Measurements from ENCODE around the gene AOC2. TPM values are rescaled to one million over a fixed set of nuclear protein-coding genes. Genes with fewer than 3 reads are reported as not detected.

AOC2 gene
- total RNA-seq, 1 experiment from 2014 or later: not detected

DNA sequence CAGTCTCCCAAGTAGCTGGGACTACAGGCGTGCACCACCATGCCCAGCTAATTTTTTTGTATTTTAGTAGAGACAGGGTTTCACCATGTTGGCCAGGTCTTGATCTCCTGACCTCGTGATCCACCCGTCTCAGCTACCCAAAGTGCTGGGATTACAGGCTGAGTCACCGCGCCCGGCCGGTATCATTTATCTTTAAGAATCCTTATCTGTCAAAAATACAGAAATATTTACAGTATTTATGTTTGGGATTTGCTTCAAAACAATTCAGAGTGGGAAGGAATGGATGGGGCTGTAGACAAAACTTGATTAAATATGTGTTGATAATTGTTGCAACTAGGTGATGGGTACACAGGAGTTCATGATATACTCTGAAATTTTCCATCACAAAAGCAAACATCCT, 23.2 kb upstream of the AOC2 start:
- DNase-seq (ENCODE audit: low read depth): no peak
- in situ Hi-C loops (cut with HindIII; ENCODE audit: low pct_unique_long_range_greater_than_20kb, low sequenced_read_pairs): no loop called here

DNA sequence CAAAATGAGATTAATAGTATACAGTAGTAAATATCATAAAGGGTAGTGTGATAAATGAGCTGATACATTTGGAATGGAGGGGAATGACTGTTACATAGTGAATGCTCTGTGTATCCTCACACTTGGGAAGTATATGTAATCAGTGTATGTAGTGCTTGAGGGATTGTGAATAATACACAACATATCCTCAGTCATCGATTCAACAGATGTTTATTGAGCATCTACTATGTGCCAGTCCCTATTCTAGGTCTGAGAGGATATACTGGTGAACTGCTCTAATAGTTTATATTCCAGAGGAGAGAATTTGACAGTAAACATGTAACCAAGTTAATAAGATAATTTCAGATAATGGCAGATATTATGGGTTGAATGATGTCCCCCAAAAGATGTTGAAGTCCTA, 16.9 kb upstream of the AOC2 start:
- in situ Hi-C loops (cut with HindIII; ENCODE audit: low pct_unique_long_range_greater_than_20kb, low sequenced_read_pairs): no loop called here
- DNase-seq (ENCODE audit: low read depth): no peak

DNA sequence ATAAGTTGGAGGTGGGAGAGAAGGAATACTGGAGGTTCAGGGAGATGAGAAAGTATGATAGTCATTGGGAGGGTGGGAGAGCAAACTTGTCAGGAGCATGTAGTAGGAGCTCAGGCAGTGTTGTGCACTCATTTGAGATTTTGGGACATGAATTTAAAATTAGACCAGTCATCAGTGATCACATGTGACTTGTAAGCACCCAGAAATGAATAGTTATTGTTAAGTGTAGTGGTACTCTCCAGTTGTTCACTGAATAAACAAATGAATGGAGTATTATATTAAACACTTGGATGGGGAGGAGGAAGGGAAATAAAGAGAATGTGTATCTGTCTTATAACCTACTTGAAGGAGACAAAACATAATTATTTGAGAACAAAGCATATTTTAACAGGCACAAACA, 13.4 kb upstream of the AOC2 start:
- DNase-seq (ENCODE audit: low read depth): no peak
- in situ Hi-C loops (cut with HindIII; ENCODE audit: low pct_unique_long_range_greater_than_20kb, low sequenced_read_pairs): no loop called here

DNA sequence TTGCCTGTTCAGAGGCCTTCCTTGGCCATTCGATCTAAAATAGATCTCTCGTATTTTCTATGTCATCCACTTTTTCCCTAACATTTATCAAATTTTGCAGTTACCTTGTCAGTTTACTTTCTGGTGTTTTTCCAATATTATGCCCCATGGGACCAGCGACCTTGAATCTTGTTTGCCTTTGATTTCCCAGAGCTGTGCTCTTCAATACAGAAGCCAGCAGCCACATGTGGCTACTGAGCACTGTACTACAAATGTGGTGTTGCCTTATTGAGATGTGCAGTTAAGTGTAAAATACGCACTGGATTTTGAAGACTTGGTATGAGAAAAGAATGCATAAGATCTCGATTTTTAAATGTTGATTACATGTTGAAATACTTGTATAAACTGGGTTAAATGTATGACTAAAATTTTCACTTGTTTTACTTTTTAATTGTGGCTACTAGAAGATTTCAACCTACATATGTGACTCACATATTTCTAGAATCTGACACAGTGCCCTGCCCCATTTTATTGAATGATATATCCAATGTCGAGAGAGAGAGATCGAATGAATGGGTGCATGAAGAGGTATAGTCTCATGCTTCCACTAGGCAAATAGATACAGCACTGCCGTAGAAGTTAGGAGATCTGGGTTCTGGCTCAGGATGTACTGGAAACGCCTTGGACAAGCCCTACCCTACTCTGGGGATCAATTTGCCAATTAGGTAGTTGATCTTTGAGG, 12.0 kb upstream of the AOC2 start:
- no peak for DNase-seq (ENCODE audit: low read depth)
- in situ Hi-C loops (cut with HindIII; ENCODE audit: low pct_unique_long_range_greater_than_20kb, low sequenced_read_pairs): no loop called here

DNA sequence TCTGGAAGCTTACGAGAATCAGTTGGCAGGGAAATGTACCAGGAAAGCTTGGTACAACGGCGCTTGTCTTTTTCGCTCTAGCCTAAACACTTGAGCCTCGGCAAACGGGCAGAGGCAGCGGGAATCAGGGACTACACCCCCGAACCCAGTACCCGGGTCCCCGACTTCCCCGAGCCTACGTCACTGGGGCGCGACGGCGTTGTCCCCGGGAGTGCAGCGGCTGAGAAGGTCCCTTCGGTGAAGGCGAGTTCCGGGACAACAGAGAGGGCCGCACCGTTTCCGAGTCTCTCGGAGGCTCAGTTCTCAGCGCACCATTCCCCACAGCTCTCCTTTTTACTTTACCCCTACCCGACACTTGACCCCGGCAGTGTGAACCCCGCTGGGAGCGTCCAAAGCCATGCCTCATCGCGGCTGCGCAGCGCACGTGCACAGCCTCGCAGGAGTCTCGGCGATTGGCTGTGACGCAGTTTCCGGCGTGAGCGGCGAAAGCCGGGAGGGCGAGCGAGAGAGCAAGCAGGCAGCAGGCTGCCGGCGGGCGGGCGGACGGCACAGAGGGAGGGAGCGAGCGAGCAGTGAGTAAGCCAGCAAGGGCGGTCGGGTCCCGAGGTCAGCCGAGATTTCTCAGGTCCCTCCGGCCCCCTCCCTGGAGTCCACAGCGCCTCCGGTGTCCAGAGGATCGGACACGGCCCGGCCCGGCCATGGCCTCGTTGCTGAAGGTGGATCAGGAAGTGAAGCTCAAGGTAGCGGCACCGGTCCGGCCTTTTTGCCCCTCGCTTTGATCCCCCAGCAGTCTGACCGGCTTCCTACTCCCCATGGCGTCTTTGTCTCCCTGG, 11.2 kb upstream of the AOC2 start, which contains the start of gene PSME3:
Gene PSME3 (plus strand): TSS at position 464 of the 833 bp plus-strand sequence. CDS start 235 bp downstream, at position 699.
- in situ Hi-C loops (cut with HindIII; ENCODE audit: low pct_unique_long_range_greater_than_20kb, low sequenced_read_pairs): no loop called here
- DNase-seq (ENCODE audit: low read depth): peak; percentile 90

DNA sequence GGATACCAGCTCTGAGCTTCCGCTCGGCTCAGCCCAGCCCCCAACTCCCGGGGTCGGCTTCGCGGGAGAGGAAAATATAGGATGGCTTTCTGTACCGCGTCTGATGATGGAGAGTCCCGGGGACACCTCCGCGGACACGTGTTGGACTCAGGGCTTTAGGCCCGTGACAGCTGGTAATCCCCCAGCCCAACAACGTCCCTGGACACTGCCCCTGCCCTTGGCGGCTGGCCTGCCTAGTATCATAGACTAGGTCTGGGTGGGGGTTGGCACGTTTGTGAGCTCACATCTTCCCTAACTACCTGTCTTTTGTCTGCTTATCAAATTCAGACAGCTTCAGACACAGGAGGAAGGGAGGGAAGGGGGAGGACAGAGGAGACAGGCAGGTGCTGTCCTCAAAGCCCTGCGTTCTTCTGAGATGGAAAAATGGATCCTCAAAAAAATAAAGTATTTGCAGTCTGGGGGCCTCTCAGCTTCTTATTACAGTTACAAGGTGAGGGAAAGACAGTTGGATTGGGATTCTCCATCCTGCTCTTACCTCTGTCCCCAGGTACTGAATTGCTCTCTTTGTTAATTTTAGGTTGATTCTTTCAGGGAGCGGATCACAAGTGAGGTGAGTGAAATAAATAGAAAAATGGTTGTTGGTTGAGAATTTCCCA, 10.5 kb upstream of the AOC2 start:
- DNase-seq (ENCODE audit: low read depth): no peak
- in situ Hi-C loops (cut with HindIII; ENCODE audit: low pct_unique_long_range_greater_than_20kb, low sequenced_read_pairs): no loop called here

DNA sequence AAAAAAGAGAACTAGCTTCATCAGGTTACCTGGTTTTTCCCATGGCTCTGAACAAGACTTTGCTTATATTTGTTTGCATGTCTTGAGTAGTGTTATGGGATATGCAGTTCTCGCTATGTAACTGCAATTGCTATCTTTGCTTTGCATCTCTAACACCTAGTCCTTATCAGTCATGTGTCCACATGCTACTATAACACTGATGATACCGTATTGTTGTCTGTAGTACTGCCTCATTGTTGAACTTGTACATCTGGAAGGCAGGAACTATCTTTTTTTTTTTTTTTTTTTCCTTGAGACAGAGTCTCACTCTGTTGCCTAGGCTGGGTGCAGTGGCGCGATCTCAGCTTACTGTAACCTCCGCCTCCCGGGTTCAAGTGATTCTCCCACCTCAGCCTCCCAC, 8.6 kb upstream of the AOC2 start:
- in situ Hi-C loops (cut with HindIII; ENCODE audit: low pct_unique_long_range_greater_than_20kb, low sequenced_read_pairs): no loop called here
- DNase-seq (ENCODE audit: low read depth): no peak

DNA sequence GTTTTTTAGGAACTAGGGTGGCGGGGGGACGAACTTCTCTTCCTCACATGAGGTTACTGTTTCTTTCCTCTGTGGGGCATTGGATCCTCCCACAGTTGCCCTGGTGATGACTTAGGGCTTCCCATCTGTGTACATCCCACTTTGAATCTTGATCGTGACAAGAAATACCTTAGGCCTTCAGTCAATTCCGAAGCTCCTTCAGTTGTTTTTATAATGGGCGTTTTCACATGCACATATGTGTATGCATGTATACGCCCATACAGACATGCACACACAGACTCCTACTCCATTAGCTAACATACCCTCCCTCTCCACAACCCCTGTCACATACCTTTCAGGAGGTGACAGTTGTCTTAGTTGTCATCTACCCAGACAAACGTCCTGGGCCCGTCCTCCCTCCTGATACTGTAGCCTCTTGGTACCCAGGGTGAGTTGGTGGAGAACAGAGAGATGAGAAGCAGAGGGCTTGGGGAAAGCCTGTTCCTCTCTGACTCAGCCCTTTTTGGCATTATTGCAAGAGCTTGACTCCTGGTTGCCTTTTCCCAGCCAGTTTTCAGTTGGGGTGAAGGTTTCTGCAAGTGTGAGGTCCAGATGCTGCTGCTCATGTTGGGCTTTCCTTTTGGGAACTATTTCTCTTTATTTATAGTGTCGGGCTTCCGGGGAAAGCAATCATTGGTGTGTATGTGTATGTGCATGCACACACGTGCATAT, 2.2 kb upstream of the AOC2 start:
- DNase-seq (ENCODE audit: low read depth): no peak
- in situ Hi-C loops (cut with HindIII; ENCODE audit: low pct_unique_long_range_greater_than_20kb, low sequenced_read_pairs): no loop called here

DNA sequence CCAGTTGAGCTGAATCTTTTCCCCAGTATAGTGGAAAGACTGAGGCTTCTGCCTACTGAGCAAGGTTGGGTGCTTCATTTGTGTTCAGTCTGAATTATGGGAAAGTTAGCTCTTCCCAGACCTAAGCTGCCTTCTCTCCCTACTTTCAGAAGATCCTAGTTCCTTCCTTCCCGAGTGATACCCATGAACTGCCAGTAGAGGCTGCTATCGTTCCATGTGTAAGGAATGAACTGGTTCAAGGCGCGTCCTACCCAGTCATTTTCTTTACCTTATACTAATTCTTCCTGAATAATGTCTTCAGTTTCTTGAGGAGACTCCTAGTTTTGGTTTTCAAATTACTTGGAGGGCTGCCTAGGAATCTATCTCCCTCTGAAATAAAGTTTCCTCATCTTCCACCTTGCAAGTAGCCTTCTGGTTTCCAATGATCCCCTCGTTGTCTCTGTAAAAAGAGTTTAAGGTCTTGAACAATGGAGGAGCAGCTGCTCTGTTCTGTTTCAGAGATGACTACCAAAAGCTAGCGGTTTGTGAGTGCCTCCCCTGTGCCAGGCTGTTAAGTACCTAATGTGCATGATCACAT, 934 bp upstream of the AOC2 start:
- in situ Hi-C loops (cut with HindIII; ENCODE audit: low pct_unique_long_range_greater_than_20kb, low sequenced_read_pairs): no loop called here
- DNase-seq (ENCODE audit: low read depth): peak; percentile 69

DNA sequence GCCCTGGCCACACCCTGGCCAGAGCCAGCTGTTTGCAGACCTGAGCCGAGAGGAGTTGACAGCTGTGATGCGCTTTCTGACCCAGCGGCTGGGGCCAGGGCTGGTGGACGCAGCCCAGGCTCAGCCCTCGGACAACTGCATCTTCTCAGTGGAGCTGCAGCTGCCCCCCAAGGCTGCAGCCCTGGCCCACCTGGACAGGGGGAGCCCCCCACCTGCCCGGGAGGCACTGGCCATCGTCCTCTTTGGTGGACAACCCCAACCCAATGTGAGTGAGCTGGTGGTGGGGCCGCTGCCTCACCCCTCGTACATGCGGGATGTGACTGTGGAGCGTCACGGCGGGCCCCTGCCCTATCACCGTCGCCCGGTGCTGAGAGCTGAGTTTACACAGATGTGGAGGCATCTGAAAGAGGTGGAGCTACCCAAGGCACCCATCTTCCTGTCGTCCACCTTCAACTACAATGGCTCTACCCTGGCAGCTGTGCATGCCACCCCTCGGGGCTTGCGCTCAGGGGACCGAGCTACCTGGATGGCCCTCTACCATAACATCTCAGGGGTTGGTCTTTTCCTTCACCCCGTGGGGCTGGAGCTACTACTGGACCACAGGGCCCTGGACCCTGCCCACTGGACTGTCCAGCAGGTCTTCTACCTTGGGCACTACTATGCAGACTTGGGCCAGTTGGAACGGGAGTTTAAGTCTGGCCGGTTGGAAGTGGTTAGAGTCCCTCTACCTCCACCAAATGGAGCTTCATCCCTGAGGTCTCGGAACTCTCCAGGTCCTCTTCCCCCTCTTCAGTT, 578 bp downstream of the AOC2 start:
- in situ Hi-C loops (cut with HindIII; ENCODE audit: low pct_unique_long_range_greater_than_20kb, low sequenced_read_pairs): no loop called here
- DNase-seq (ENCODE audit: low read depth): no peak

DNA sequence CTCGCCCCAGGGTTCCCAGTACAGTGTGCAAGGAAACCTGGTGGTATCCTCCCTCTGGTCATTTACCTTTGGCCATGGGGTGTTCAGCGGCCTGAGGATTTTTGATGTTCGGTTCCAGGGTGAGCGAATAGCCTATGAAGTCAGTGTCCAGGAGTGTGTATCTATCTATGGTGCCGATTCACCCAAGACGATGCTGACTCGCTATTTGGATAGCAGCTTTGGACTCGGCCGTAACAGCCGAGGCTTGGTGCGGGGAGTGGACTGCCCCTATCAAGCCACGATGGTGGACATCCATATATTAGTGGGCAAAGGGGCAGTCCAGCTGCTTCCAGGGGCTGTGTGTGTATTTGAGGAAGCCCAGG, 1.2 kb downstream of the AOC2 start:
- DNase-seq (ENCODE audit: low read depth): no peak
- in situ Hi-C loops (cut with HindIII; ENCODE audit: low pct_unique_long_range_greater_than_20kb, low sequenced_read_pairs): no loop called here

DNA sequence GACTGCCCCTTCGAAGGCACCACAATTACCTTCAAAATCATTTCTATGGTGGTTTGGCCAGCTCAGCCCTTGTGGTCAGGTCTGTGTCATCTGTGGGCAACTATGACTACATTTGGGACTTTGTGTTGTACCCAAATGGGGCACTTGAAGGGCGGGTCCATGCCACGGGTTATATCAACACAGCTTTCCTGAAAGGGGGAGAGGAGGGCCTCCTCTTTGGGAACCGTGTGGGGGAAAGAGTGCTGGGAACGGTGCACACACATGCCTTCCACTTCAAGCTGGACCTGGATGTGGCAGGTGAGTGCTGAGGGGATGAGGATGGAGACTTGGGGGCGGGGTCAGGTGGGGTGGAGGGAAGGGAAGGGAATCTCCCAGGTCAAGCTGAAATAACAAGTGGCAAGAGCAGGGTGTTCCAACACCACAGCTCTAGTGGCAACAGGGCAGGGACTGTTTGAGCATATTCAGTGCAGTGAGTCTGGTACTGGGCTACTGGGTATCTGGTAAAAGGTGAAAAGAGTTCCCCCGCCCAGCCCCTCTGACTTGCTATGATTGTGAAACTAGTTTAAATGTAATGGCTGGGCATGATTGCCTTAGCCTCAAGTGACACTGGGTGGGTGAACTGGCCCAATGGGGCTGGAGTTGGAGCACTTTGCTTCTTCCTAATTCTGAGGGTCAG, 1.7 kb downstream of the AOC2 start:
- peak; percentile 56 for DNase-seq (ENCODE audit: low read depth)
- in situ Hi-C loops (cut with HindIII; ENCODE audit: low pct_unique_long_range_greater_than_20kb, low sequenced_read_pairs): no loop called here

DNA sequence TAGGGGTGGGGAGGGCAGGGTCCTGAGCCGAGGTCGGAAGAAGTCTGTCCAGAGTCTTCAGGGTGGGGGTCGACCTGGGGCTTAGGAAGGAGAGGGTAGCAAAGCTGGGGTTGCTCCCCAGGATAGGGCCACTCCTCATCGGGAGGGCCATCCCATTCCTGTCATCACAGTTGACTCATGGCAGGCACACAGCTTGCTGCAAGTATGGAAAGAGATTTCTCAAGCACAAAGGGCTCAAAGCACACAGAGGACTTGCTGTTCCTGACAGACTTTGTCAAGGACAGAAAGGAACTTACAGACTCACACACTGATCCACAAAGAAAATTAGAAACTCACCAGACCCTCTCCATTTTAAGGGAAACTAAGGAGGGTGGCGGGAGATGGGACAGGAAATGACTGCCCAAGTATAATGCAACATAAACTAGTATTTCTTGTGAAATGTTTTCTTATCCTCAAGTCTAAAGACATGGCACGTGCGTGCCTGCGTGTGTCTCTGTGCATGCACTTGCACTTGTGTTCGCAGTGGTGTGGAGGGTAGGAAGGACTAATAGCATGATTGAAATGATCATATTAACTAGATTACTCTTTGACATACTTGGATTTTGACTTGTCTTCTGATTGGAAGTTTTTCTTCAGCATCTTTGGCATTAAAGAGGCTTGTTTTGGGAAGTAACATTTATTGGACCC, 2.4 kb downstream of the AOC2 start:
- in situ Hi-C loops (cut with HindIII; ENCODE audit: low pct_unique_long_range_greater_than_20kb, low sequenced_read_pairs): no loop called here
- no peak for DNase-seq (ENCODE audit: low read depth)

DNA sequence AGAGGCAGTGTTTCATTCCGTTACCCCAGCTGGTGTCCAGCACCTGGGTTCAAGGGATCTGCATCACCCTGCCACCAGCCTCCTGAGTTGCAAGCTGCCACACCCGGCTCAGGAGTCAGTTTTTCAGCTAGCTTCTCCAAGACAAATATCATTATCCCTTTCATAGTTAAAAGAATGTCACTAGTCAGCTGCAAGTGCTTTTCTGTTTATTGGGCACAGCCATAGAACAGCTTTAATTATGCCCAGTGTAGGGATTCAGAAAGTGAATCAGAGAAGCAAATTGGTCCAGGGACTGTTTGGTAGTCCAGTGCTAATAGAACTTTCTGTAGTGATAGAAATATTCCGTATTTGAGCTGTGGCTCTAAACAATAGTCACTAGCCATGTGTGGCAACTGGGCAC, 3.7 kb downstream of the AOC2 start:
- in situ Hi-C loops (cut with HindIII; ENCODE audit: low pct_unique_long_range_greater_than_20kb, low sequenced_read_pairs): no loop called here
- no peak for DNase-seq (ENCODE audit: low read depth)

DNA sequence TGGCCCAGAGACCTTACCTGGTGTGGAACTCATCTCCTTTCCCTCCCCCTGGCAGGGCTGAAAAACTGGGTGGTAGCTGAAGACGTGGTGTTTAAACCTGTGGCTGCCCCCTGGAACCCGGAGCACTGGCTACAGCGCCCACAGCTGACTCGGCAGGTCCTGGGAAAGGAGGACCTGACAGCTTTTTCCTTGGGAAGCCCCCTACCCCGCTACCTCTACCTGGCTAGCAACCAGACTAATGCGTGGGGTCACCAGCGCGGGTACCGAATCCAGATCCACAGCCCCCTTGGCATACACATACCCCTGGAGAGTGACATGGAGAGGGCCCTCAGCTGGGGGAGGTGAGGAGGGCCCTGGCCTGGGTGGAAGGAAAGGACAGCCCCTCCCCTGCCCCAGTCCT, 4.7 kb downstream of the AOC2 start:
- in situ Hi-C loops (cut with HindIII; ENCODE audit: low pct_unique_long_range_greater_than_20kb, low sequenced_read_pairs): no loop called here

DNA sequence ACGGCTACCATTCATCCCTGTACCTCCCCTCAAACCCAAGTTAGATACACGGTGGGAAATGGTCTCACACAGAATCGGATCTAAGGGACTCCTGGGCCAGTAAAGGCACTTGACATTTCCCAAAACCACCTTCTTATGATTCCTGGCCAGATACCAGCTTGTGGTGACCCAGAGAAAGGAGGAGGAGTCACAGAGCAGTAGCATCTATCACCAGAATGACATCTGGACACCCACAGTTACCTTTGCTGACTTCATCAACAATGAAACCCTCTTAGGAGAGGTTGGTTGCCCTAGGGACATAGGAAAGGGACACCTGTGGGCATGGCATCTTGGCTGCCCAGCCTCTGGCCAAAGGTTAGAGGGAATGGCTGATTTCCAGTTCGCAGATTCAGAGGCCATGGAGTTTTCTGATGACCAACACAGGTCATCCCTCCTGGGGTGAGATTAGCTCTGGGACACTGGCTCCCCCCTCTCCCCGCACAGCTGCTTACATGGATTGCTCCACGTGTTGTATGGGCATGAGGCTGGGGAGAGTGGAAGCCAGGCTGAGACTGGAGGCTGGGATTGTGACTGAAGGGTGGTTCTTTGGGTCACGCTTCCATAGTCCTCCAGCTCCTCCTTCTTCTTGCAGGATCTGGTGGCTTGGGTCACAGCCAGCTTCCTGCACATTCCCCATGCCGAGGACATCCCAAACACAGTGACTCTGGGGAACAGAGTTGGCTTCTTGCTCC, 5.2 kb downstream of the AOC2 start:
- DNase-seq (ENCODE audit: low read depth): peak; percentile 83
- in situ Hi-C loops (cut with HindIII; ENCODE audit: low pct_unique_long_range_greater_than_20kb, low sequenced_read_pairs): no loop called here

More for the DNA sequence above, 4.7 kb downstream of the AOC2 start:
- no peak for DNase-seq (ENCODE audit: low read depth)

Data from Caki2 (cell line).